BLaER1 treated with 17β-estradiol and CSF1 and Interleukin-3, amounts not matched to agents 10 nM and 100 nM (cell line): ENCODE measurements around the gene PKN1.

Source experiments
- H3K27ac ChIP-seq, 11 experiments: shearing (Covaris generic); formaldehyde crosslinking; 2 replicates each; pipeline ENCODE4 v1.8.1; 2022
- H3K27me3 ChIP-seq, 11 experiments: shearing (Covaris generic); formaldehyde crosslinking; 2 replicates each; pipeline ENCODE4 v1.8.1; 2022
- H3K36me3 ChIP-seq, 11 experiments: shearing (Covaris generic); formaldehyde crosslinking; 2 replicates each; pipeline ENCODE4 v1.8.1; 2022
- H3K4me1 ChIP-seq, 10 experiments: shearing (Covaris generic); formaldehyde crosslinking; 2 replicates each; pipeline ENCODE4 v1.8.1; 2022
- H3K4me2 ChIP-seq, 11 experiments: shearing (Covaris generic); formaldehyde crosslinking; 2 replicates each; pipeline ENCODE4 v1.8.1; 2022
- H3K4me3 ChIP-seq, 10 experiments: shearing (Covaris generic); formaldehyde crosslinking; 2 replicates each; pipeline ENCODE4 v1.8.1; 2022
- H3K9ac ChIP-seq, 11 experiments: shearing (Covaris generic); formaldehyde crosslinking; 2 replicates each; pipeline ENCODE4 v1.8.1; 2022
- H3K9me3 ChIP-seq, 11 experiments: shearing (Covaris generic); formaldehyde crosslinking; replicated peaks in 1 of 11; 2 replicates each; pipeline ENCODE4 v1.8.1; 2022
- H4K20me1 ChIP-seq, 11 experiments: shearing (Covaris generic); formaldehyde crosslinking; 2 replicates each; pipeline ENCODE4 v1.8.1; 2022
- Cebpa-rat ChIP-seq, 11 experiments: shearing (Covaris generic); IDR thresholded peaks; 2 replicates each; pipeline ENCODE4 v1.8.1; 2022

PKN1 gene

GRCh38 chr19:14472202-14472938 is 39.3 kb downstream of the PKN1 start:
- Histone ChIP-seq H3K9ac (peak overlapping the region in 8 of 11 experiments; percentile 6 to 64 (median 58); a peak in 16 of 22 replicates), H3K4me2 (peak overlapping the region; percentile 68 to 96 (median 88))

GRCh38 chr19:14473073-14473977 is 40.2 kb downstream of the PKN1 start:
- Histone ChIP-seq H4K20me1 (peaks cover 0 to 78% (median 4%) of the 10 kb centered on the region in 11 experiments; a peak in 8 of 22 replicates), H3K4me2 (peak overlapping the region; percentile 78 to 96 (median 92); a peak in 20 of 22 replicates), H3K9ac (peak overlapping the region in 4 of 11 experiments; percentile 61 to 64 (median 62); a peak in 4 of 22 replicates), H3K27ac (no peak overlapping the region), H3K4me1 (peaks cover 56 to 67% (median 63%) of the 10 kb centered on the region in 10 experiments), H3K9me3 (no peaks in the 10 kb centered on the region), H3K27me3 (peaks cover 16 to 29% (median 26%) of the 10 kb centered on the region in 11 experiments), H3K36me3 (peaks cover 27 to 44% (median 38%) of the 10 kb centered on the region in 11 experiments), H3K4me3 (no peak overlapping the region)
- no peak for TF ChIP-seq Cebpa-rat (IDR thresholded peaks at IDR 0.05)

More at GRCh38 chr19:14472202-14472938, 39.3 kb downstream of the PKN1 start:
- peak overlapping the region in 6 of 10 experiments; percentile 12 to 42 (median 16); a peak in 8 of 20 replicates for H3K4me3 ChIP-seq
- peaks cover 52 to 61% (median 55%) of the 10 kb centered on the region in 10 experiments for H3K4me1 ChIP-seq
- peaks cover 16 to 29% (median 26%) of the 10 kb centered on the region in 11 experiments for H3K27me3 ChIP-seq
- H3K36me3 ChIP-seq, result peaks cover 32 to 45% (median 42%) of the 10 kb centered on the region in 11 experiments
- H3K27ac ChIP-seq, result peak overlapping the region in 4 of 11 experiments; percentile 11 to 32 (median 20); a peak in 3 of 22 replicates
- TF ChIP-seq Cebpa-rat (IDR thresholded peaks at IDR 0.05), result no peak
- peaks cover 0 to 79% (median 8%) of the 10 kb centered on the region in 11 experiments; a peak in 9 of 22 replicates for H4K20me1 ChIP-seq
- no peaks in the 10 kb centered on the region for H3K9me3 ChIP-seq

GRCh38 chr19:14473978-14474578 is 41.0 kb downstream of the PKN1 start:
- Histone ChIP-seq H4K20me1 (peaks cover 0 to 76% (median 0%) of the 10 kb centered on the region in 11 experiments; a peak in 7 of 22 replicates), H3K27ac (no peak overlapping the region), H3K4me2 (peak overlapping the region; percentile 83 to 96 (median 92)), H3K36me3 (peaks cover 26 to 44% (median 38%) of the 10 kb centered on the region in 11 experiments), H3K9me3 (no peaks in the 10 kb centered on the region), H3K4me3 (peak overlapping the region in 2 of 10 experiments; percentile 59 to 66; a peak in 2 of 20 replicates), H3K27me3 (peaks cover 16 to 29% (median 26%) of the 10 kb centered on the region in 11 experiments), H3K4me1 (peaks cover 56 to 70% (median 64%) of the 10 kb centered on the region in 10 experiments), H3K9ac (peak overlapping the region in 2 of 11 experiments; percentile 63 to 67; a peak in 2 of 22 replicates)
- no peak for TF ChIP-seq Cebpa-rat (IDR thresholded peaks at IDR 0.05)

- Histone ChIP-seq H3K4me2 (peak overlapping the region; percentile 79 to 96 (median 92)), H4K20me1 (peaks cover 0 to 75% (median 3%) of the 10 kb centered on the region in 11 experiments; a peak in 8 of 22 replicates), H3K27me3 (peaks cover 16 to 29% (median 26%) of the 10 kb centered on the region in 11 experiments), H3K4me1 (peaks cover 60 to 76% (median 69%) of the 10 kb centered on the region in 10 experiments), H3K4me3 (peak overlapping the region; percentile 39 to 66 (median 52)), H3K36me3 (peaks cover 19 to 44% (median 33%) of the 10 kb centered on the region in 11 experiments), H3K9me3 (no peaks in the 10 kb centered on the region), H3K9ac (peak overlapping the region; percentile 26 to 70 (median 63); a peak in 20 of 22 replicates), H3K27ac (peak overlapping the region in 8 of 11 experiments; percentile 22 to 70 (median 56); a peak in 16 of 22 replicates)
- TF ChIP-seq Cebpa-rat (IDR thresholded peaks at IDR 0.05), result no peak
These were observed 41.7 kb downstream of the PKN1 start for GRCh38 chr19:14474827-14475226.

GRCh38 chr19:14475251-14476073 is 42.4 kb downstream of the PKN1 start, which contains the start of gene PTGER1:
Gene PTGER1, minus strand, starts transcription at chr19:14475354. Its CDS starts 1,034 bp downstream, at chr19:14474320.
- H3K9ac ChIP-seq, result peak within 1 kb of the TSS; percentile 26 to 70 (median 63); a peak in 20 of 22 replicates
- peak within 1 kb of the TSS in 10 of 11 experiments; percentile 22 to 70 (median 55); a peak in 21 of 22 replicates for H3K27ac ChIP-seq
- H4K20me1 ChIP-seq, result peaks cover 0 to 75% (median 5%) of the 10 kb centered on the region in 11 experiments; a peak in 8 of 22 replicates
- peaks cover 12 to 40% (median 28%) of the 10 kb centered on the region in 11 experiments; a peak in 21 of 22 replicates for H3K36me3 ChIP-seq
- H3K27me3 ChIP-seq, result peaks cover 16 to 29% (median 26%) of the 10 kb centered on the region in 11 experiments
- no peak for TF ChIP-seq Cebpa-rat (IDR thresholded peaks at IDR 0.05)
- no peaks in the 10 kb centered on the region for H3K9me3 ChIP-seq
- peak within 1 kb of the TSS; percentile 39 to 66 (median 52) for H3K4me3 ChIP-seq
- H3K4me2 ChIP-seq, result peak within 1 kb of the TSS; percentile 79 to 96 (median 92)
- H3K4me1 ChIP-seq, result peaks cover 66 to 82% (median 75%) of the 10 kb centered on the region in 10 experiments

- Histone ChIP-seq H3K27me3 (peaks cover 16 to 29% (median 26%) of the 10 kb centered on the region in 11 experiments), H3K4me1 (peaks cover 71 to 90% (median 82%) of the 10 kb centered on the region in 10 experiments), H3K9me3 (no peaks in the 10 kb centered on the region), H3K4me2 (peak overlapping the region; percentile 79 to 96 (median 92)), H3K27ac (peak overlapping the region in 7 of 11 experiments; percentile 30 to 70 (median 55); a peak in 10 of 22 replicates), H3K36me3 (peaks cover 10 to 36% (median 19%) of the 10 kb centered on the region in 11 experiments; a peak in 20 of 22 replicates), H3K9ac (peak overlapping the region in 3 of 11 experiments; percentile 61 to 67 (median 63); a peak in 4 of 22 replicates), H4K20me1 (peaks cover 0 to 74% (median 5%) of the 10 kb centered on the region in 11 experiments; a peak in 7 of 22 replicates), H3K4me3 (no peak overlapping the region)
- no peak for TF ChIP-seq Cebpa-rat (IDR thresholded peaks at IDR 0.05)
These were observed 43.2 kb downstream of the PKN1 start for GRCh38 chr19:14476327-14476672.
